WTC11 (cell line): Measurements from ENCODE around the gene TEX52. TPM values are rescaled to one million over a fixed set of nuclear protein-coding genes. Genes with fewer than 3 reads are reported as not detected.

Source experiments
- ATAC-seq: fragments of 200-7000 bp; cut with Tn5 transposase; 2 replicates; pipeline ENCODE4 v1.10.0; 2021; ENCODE audit warnings: mild to moderate bottlenecking, moderate library complexity
- CTCF ChIA-PET: fragments of 300-600 bp; sonication (Branson Sonifier 250); formaldehyde crosslinking; loops from one replicate; lab custom pipeline; 2021; ENCODE audit warnings: antibody characterized with exemption; lab: Charles Lee
- POLR2A ChIA-PET: fragments of 350-600 bp; sonication (Branson Sonifier 250); formaldehyde crosslinking; loops from one replicate; lab custom pipeline; 2021; ENCODE audit warnings: antibody characterized with exemption; lab: Charles Lee
- DNase-seq: peaks from one replicate; pipeline ENCODE4 v3.0.0; 2021; ENCODE audit warnings: low spot score
- H3K27ac Mint-ChIP-seq: 2 replicates; pipeline ENCODE4 v1.8.0; 2021; ENCODE audit warnings: mixed read lengths
- H3K27me3 Mint-ChIP-seq: 2 replicates; pipeline ENCODE4 v1.8.0; 2021; ENCODE audit warnings: low read depth, mild to moderate bottlenecking, moderate library complexity, mixed read lengths
- H3K36me3 Mint-ChIP-seq: 2 replicates; pipeline ENCODE4 v1.8.0; 2021; ENCODE audit warnings: mixed read lengths
- H3K4me1 Mint-ChIP-seq: 2 replicates; pipeline ENCODE4 v1.8.0; 2022; ENCODE audit warnings: mixed read lengths
- H3K4me3 Mint-ChIP-seq: 2 replicates; pipeline ENCODE4 v1.8.0; 2021; ENCODE audit warnings: mild to moderate bottlenecking, moderate library complexity, mixed read lengths
- H3K9me3 Mint-ChIP-seq: 2 replicates; pipeline ENCODE4 v1.8.0; 2021; ENCODE audit warnings: mixed read lengths
- CREM ChIP-seq: sonication (generic); formaldehyde crosslinking; IDR thresholded peaks from 2 replicates; pipeline ENCODE4 v1.8.1; 2022; ENCODE audit warnings: mild to moderate bottlenecking, missing genetic modification reagents, moderate library complexity
- GRHL2 ChIP-seq: fragments of 250-450 bp; sonication (Bioruptor Pico); IDR thresholded peaks from 2 replicates; pipeline ENCODE4 v1.8.0; 2022; ENCODE audit warnings: mild to moderate bottlenecking, moderate library complexity; ENCODE audit not compliant: insufficient replicate concordance, severe bottlenecking
- JUN ChIP-seq: sonication (generic); formaldehyde crosslinking; IDR thresholded peaks from 2 replicates; pipeline ENCODE4 v1.8.0; 2023; ENCODE audit warnings: mild to moderate bottlenecking, missing genetic modification reagents
- NFATC4 ChIP-seq: fragments of 250-450 bp; sonication (Bioruptor Pico); IDR thresholded peaks from 2 replicates; pipeline ENCODE4 v1.9.0; 2021; ENCODE audit warnings: mild to moderate bottlenecking
- NFE2L1 ChIP-seq: sonication (generic); formaldehyde crosslinking; IDR thresholded peaks from 2 replicates; pipeline ENCODE4 v1.8.1; 2023; ENCODE audit warnings: missing genetic modification reagents
- OVOL2 ChIP-seq: fragments of 250-450 bp; sonication (Bioruptor Pico); IDR thresholded peaks from 2 replicates; pipeline ENCODE4 v1.9.0; 2021; ENCODE audit warnings: mild to moderate bottlenecking, borderline replicate concordance
- SP1 ChIP-seq: sonication (generic); formaldehyde crosslinking; conservative IDR thresholded peaks from 2 replicates; pipeline ENCODE4 v1.8.1; 2022; ENCODE audit warnings: missing genetic modification reagents
- TEAD4 ChIP-seq: sonication (generic); formaldehyde crosslinking; IDR thresholded peaks from 2 replicates; pipeline ENCODE4 v1.8.0; 2022; ENCODE audit warnings: mild to moderate bottlenecking, missing genetic modification reagents
- ZNF416 ChIP-seq: fragments of 250-450 bp; sonication (Bioruptor Pico); IDR thresholded peaks from 2 replicates; pipeline ENCODE4 v1.9.0; 2021; ENCODE audit warnings: mild to moderate bottlenecking, inconsistent platforms
- total RNA-seq: library from RNA; stranded (reverse); gene quantifications from 3 replicates; pipeline ENCODE4 v1.2.3, GENCODE V29; 2021
- TF ChIP-seq, protein P1 (sequence below): sonication (generic); formaldehyde crosslinking; IDR thresholded peaks from 2 replicates; pipeline ENCODE4 v1.8.1; 2022; ENCODE audit warnings: missing genetic modification reagents, borderline replicate concordance
- TF ChIP-seq, protein P2 (sequence below): fragments of 250-450 bp; sonication (Bioruptor Pico); IDR thresholded peaks from 2 replicates; pipeline ENCODE4 v1.9.0; 2021; ENCODE audit warnings: mild to moderate bottlenecking
- TF ChIP-seq, protein P3 (sequence below): sonication (generic); formaldehyde crosslinking; IDR thresholded peaks from 2 replicates; pipeline ENCODE4 v1.8.1; 2022; ENCODE audit warnings: mild to moderate bottlenecking, moderate library complexity, missing genetic modification reagents
- TF ChIP-seq, protein P4 (sequence below): sonication (generic); formaldehyde crosslinking; IDR thresholded peaks from 2 replicates; pipeline ENCODE4 v1.8.0; 2022; ENCODE audit warnings: missing genetic modification reagents
- TF ChIP-seq, protein P5 (sequence below): sonication (generic); formaldehyde crosslinking; IDR thresholded peaks from 2 replicates; pipeline ENCODE4 v1.8.1; 2023; ENCODE audit warnings: mild to moderate bottlenecking, moderate library complexity, missing genetic modification reagents
- TF ChIP-seq, protein P6 (sequence below): fragments of 250-450 bp; sonication (Bioruptor Pico); IDR thresholded peaks from 2 replicates; pipeline ENCODE4 v1.9.0; 2021; ENCODE audit warnings: mild to moderate bottlenecking, borderline replicate concordance

Gene TEX52
- total RNA-seq, 1 experiment from 2014 or later: not detected

DNA sequence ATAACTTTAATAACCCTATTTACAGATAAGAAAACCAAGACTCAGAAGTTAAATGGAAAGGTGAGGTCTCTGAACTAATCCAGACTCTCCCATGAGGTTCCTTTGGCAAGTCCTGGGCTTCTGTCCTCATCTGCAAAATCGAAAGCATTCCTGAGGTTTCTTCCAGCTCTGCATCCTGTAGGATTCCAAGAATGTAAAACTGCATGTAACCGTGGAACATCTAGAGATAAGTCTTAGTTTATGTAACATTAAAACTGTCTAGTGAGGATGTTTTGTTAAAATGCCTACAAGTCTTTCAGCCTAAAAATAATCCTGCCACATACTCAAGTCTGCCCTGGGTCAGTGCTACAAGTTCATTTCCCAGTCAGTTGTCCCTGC is 51.7 kb downstream of the TEX52 start (continued):
- TF ChIP-seq, protein P1, sequence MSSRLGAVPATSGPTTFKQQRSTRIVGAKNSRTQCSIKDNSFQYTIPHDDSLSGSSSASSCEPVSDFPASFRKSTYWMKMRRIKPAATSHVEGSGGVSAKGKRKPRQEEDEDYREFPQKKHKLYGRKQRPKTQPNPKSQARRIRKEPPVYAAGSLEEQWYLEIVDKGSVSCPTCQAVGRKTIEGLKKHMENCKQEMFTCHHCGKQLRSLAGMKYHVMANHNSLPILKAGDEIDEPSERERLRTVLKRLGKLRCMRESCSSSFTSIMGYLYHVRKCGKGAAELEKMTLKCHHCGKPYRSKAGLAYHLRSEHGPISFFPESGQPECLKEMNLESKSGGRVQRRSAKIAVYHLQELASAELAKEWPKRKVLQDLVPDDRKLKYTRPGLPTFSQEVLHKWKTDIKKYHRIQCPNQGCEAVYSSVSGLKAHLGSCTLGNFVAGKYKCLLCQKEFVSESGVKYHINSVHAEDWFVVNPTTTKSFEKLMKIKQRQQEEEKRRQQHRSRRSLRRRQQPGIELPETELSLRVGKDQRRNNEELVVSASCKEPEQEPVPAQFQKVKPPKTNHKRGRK (CRISPR knock-in tag): no peak
- TF ChIP-seq, protein P2, sequence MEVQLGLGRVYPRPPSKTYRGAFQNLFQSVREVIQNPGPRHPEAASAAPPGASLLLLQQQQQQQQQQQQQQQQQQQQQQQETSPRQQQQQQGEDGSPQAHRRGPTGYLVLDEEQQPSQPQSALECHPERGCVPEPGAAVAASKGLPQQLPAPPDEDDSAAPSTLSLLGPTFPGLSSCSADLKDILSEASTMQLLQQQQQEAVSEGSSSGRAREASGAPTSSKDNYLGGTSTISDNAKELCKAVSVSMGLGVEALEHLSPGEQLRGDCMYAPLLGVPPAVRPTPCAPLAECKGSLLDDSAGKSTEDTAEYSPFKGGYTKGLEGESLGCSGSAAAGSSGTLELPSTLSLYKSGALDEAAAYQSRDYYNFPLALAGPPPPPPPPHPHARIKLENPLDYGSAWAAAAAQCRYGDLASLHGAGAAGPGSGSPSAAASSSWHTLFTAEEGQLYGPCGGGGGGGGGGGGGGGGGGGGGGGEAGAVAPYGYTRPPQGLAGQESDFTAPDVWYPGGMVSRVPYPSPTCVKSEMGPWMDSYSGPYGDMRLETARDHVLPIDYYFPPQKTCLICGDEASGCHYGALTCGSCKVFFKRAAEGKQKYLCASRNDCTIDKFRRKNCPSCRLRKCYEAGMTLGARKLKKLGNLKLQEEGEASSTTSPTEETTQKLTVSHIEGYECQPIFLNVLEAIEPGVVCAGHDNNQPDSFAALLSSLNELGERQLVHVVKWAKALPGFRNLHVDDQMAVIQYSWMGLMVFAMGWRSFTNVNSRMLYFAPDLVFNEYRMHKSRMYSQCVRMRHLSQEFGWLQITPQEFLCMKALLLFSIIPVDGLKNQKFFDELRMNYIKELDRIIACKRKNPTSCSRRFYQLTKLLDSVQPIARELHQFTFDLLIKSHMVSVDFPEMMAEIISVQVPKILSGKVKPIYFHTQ (CRISPR knock-in tag): no peak
- TF ChIP-seq, protein P3, sequence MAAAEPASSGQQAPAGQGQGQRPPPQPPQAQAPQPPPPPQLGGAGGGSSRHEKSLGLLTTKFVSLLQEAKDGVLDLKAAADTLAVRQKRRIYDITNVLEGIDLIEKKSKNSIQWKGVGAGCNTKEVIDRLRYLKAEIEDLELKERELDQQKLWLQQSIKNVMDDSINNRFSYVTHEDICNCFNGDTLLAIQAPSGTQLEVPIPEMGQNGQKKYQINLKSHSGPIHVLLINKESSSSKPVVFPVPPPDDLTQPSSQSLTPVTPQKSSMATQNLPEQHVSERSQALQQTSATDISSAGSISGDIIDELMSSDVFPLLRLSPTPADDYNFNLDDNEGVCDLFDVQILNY: no peak
- TF ChIP-seq NFE2L1 (no peak), GRHL2 (CRISPR knock-in tag) (no peak), CREM (CRISPR knock-in tag) (no peak), OVOL2 (CRISPR knock-in tag) (no peak), SP1 (CRISPR knock-in tag) (no peak)

DNA sequence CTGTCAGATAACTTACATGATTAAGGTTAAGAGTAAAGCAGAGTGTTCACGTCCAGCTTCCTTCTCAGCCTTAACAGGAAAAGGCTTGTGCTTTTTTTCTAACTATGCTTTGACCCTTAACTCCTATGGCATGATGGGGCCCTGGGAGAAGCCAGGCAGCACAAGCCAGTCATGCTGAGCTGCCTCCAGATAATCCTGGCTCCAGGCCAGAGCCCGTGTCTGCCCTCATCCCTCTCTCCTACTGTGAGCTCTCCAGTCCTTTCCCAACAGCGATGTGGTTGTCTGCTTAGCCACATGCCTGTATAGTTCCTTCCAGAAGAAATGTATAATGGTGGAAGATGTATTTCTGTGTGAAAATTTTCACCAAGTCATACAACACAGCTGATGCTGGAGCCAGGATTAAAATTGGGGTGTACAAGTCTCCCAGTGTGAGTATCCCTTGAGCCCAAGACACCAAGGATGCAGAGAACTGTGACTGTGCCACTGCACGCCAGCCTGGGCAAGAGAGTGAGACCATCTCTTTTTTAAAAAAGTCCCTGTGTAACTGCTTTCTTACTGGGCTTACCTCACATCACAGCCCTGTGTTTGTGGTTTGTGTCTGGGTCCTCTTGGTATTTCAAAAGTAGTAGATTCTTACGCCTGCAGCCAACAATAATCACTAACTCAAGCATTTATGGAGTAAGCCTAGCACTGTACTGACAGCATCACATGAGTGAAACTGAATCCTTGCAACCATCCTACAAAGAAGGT is 52.3 kb downstream of the TEX52 start:
- Mint-ChIP-seq H3K36me3 (peaks cover 68% of the 10 kb centered on the region), H3K27ac (no peak overlapping the region), H3K27me3 (no peaks in the 10 kb centered on the region), H3K4me1 (no peaks in the 10 kb centered on the region), H3K9me3 (no peaks in the 10 kb centered on the region), H3K4me3 (no peak overlapping the region)
- CTCF ChIA-PET: interaction anchor here (0.5 kb wide), 1 partner anchor 49 kb away, joined by 5 read pairs; no protein-coding TSS in a partner anchor
- no peak for DNase-seq
- POLR2A ChIA-PET: interaction anchor here (0.5 to 1.2 kb wide), 2 partner anchors 9 to 1889 kb away, joined by 3 to 5 read pairs; no protein-coding TSS in a partner anchor
- TF ChIP-seq, protein P4, sequence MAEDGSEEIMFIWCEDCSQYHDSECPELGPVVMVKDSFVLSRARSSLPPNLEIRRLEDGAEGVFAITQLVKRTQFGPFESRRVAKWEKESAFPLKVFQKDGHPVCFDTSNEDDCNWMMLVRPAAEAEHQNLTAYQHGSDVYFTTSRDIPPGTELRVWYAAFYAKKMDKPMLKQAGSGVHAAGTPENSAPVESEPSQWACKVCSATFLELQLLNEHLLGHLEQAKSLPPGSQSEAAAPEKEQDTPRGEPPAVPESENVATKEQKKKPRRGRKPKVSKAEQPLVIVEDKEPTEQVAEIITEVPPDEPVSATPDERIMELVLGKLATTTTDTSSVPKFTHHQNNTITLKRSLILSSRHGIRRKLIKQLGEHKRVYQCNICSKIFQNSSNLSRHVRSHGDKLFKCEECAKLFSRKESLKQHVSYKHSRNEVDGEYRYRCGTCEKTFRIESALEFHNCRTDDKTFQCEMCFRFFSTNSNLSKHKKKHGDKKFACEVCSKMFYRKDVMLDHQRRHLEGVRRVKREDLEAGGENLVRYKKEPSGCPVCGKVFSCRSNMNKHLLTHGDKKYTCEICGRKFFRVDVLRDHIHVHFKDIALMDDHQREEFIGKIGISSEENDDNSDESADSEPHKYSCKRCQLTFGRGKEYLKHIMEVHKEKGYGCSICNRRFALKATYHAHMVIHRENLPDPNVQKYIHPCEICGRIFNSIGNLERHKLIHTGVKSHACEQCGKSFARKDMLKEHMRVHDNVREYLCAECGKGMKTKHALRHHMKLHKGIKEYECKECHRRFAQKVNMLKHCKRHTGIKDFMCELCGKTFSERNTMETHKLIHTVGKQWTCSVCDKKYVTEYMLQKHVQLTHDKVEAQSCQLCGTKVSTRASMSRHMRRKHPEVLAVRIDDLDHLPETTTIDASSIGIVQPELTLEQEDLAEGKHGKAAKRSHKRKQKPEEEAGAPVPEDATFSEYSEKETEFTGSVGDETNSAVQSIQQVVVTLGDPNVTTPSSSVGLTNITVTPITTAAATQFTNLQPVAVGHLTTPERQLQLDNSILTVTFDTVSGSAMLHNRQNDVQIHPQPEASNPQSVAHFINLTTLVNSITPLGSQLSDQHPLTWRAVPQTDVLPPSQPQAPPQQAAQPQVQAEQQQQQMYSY (CRISPR knock-in tag): no peak
- no peak for TF ChIP-seq TEAD4 (CRISPR knock-in tag)
- TF ChIP-seq SP1 (CRISPR knock-in tag): no peak
- TF ChIP-seq, protein P5, sequence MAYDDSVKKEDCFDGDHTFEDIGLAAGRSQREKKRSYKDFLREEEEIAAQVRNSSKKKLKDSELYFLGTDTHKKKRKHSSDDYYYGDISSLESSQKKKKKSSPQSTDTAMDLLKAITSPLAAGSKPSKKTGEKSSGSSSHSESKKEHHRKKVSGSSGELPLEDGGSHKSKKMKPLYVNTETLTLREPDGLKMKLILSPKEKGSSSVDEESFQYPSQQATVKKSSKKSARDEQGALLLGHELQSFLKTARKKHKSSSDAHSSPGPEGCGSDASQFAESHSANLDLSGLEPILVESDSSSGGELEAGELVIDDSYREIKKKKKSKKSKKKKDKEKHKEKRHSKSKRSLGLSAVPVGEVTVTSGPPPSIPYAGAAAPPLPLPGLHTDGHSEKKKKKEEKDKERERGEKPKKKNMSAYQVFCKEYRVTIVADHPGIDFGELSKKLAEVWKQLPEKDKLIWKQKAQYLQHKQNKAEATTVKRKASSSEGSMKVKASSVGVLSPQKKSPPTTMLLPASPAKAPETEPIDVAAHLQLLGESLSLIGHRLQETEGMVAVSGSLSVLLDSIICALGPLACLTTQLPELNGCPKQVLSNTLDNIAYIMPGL (CRISPR knock-in tag): no peak
- TF ChIP-seq JUN (CRISPR knock-in tag): no peak
- TF ChIP-seq ZNF416 (CRISPR knock-in tag): no peak
- TF ChIP-seq, protein P6, sequence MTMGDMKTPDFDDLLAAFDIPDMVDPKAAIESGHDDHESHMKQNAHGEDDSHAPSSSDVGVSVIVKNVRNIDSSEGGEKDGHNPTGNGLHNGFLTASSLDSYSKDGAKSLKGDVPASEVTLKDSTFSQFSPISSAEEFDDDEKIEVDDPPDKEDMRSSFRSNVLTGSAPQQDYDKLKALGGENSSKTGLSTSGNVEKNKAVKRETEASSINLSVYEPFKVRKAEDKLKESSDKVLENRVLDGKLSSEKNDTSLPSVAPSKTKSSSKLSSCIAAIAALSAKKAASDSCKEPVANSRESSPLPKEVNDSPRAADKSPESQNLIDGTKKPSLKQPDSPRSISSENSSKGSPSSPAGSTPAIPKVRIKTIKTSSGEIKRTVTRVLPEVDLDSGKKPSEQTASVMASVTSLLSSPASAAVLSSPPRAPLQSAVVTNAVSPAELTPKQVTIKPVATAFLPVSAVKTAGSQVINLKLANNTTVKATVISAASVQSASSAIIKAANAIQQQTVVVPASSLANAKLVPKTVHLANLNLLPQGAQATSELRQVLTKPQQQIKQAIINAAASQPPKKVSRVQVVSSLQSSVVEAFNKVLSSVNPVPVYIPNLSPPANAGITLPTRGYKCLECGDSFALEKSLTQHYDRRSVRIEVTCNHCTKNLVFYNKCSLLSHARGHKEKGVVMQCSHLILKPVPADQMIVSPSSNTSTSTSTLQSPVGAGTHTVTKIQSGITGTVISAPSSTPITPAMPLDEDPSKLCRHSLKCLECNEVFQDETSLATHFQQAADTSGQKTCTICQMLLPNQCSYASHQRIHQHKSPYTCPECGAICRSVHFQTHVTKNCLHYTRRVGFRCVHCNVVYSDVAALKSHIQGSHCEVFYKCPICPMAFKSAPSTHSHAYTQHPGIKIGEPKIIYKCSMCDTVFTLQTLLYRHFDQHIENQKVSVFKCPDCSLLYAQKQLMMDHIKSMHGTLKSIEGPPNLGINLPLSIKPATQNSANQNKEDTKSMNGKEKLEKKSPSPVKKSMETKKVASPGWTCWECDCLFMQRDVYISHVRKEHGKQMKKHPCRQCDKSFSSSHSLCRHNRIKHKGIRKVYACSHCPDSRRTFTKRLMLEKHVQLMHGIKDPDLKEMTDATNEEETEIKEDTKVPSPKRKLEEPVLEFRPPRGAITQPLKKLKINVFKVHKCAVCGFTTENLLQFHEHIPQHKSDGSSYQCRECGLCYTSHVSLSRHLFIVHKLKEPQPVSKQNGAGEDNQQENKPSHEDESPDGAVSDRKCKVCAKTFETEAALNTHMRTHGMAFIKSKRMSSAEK (CRISPR knock-in tag): no peak
- TF ChIP-seq NFATC4 (CRISPR knock-in tag): no peak
- no peak for ATAC-seq
